ENCODE measurements around the gene CACNA2D4.

- no peak for TF ChIP-seq CTCF (IDR thresholded peaks at IDR 0.05)
- no peak for TF ChIP-seq EP300 (IDR thresholded peaks at IDR 0.05)
- TF ChIP-seq POLR2A (IDR thresholded peaks at IDR 0.05; ENCODE audit: low read depth), result no peak
These were observed 85.5 kb downstream of the CACNA2D4 start for GRCh38 chr12:1832801-1833595.

Measured in esophagus muscularis mucosa (tissue), 4 donors.